Calu3 (cell line): ENCODE data around the gene MMP15. TPM values are rescaled to one million over a fixed set of nuclear protein-coding genes. Genes with fewer than 3 reads are reported as not detected.
"Not testable (repeated sequence)": the region's sequence is repeated elsewhere in the genome, so short reads cannot be mapped to it uniquely, and the experiment has no call there.

Experiments
- BruUV-seq: library from RNA; stranded (reverse); fragments of 400-500 nt; replicated peaks from 2 replicates; lab custom pipeline; 2021; lab: Mats Ljungman, UMichigan
- CTCF ChIA-PET: fragments of 300-600 bp; sonication (Branson Sonifier 250); formaldehyde crosslinking; loops from one replicate; lab custom pipeline; 2022; ENCODE audit warnings: antibody characterized with exemption; lab: Charles Lee
- DNase-seq: peaks from one replicate; pipeline ENCODE4 v3.0.0; 2022
- H3K27ac Mint-ChIP-seq: one replicate; pipeline ENCODE4 v1.8.0; 2022; ENCODE audit warnings: mixed read lengths; ENCODE audit not compliant: unreplicated experiment
- H3K27me3 Mint-ChIP-seq: one replicate; pipeline ENCODE4 v1.8.0; 2022; ENCODE audit warnings: mixed read lengths; ENCODE audit not compliant: unreplicated experiment
- H3K36me3 Mint-ChIP-seq: one replicate; pipeline ENCODE4 v1.8.0; 2022; ENCODE audit warnings: mild to moderate bottlenecking, moderate library complexity, mixed read lengths; ENCODE audit not compliant: insufficient read depth, unreplicated experiment
- H3K4me1 Mint-ChIP-seq: one replicate; pipeline ENCODE4 v1.8.0; 2022; ENCODE audit warnings: mild to moderate bottlenecking, low read depth, mixed read lengths; ENCODE audit not compliant: unreplicated experiment
- H3K4me3 Mint-ChIP-seq: one replicate; pipeline ENCODE4 v1.8.0; 2022; ENCODE audit warnings: mild to moderate bottlenecking, low read depth, moderate library complexity, mixed read lengths; ENCODE audit not compliant: unreplicated experiment
- H3K9me3 Mint-ChIP-seq: one replicate; pipeline ENCODE4 v1.8.0; 2022; ENCODE audit warnings: low read depth, mixed read lengths; ENCODE audit not compliant: unreplicated experiment
- CTCF ChIP-seq: fragments of 200-600 bp; IDR thresholded peaks from one replicate; pipeline ENCODE4 v1.8.0; 2022; ENCODE audit warnings: antibody characterized with exemption; ENCODE audit not compliant: unreplicated experiment
- intact Hi-C: fragments of 100-400 bp; cut with micrococcal nuclease; formaldehyde crosslinking; loops from one replicate; pipeline ENCODE4 v1.10.0; 2022; ENCODE audit not compliant: unreplicated experiment
- total RNA-seq: library from RNA; stranded (reverse); gene quantifications from 2 replicates; pipeline ENCODE4 v1.2.3, GENCODE V29; 2022

MMP15 gene
- total RNA-seq, 1 experiment from 2014 or later, result 81.4 TPM

- CTCF ChIA-PET, result interaction anchor here (1.2 kb wide), 1 partner anchor 25 kb away, joined by 3 read pairs; no protein-coding TSS in a partner anchor
These were observed 32.2 kb downstream of the MMP15 start for GRCh38 chr16:58057784-58058183.

GRCh38 chr16:58062821-58063220, 37.3 kb downstream of the MMP15 start:
- Mint-ChIP-seq H3K27me3 (peaks cover 5% of the 10 kb centered on the region), H3K4me1 (peaks cover 8% of the 10 kb centered on the region), H3K9me3 (no peaks in the 10 kb centered on the region), H3K27ac (no peak overlapping the region), H3K36me3 (no peaks in the 10 kb centered on the region), H3K4me3 (no peak overlapping the region)
- DNase-seq, result no peak
- CTCF ChIA-PET, result interaction anchor here (0.6 kb wide), 1 partner anchor 43 kb away, joined by 5 read pairs; no protein-coding TSS in a partner anchor
- no peak for TF ChIP-seq CTCF
- intact Hi-C loops, result no loop called here
- BruUV-seq, result no TSS peak

More at GRCh38 chr16:58057784-58058183, 32.2 kb downstream of the MMP15 start:
- no peaks in the 10 kb centered on the region for H3K36me3 Mint-ChIP-seq
- TF ChIP-seq CTCF, result no peak
- no TSS peak for BruUV-seq
- no peak for DNase-seq
- intact Hi-C loops, result no loop called here
- H3K27me3 Mint-ChIP-seq, result peaks cover 24% of the 10 kb centered on the region
- H3K4me3 Mint-ChIP-seq, result no peak overlapping the region
- H3K27ac Mint-ChIP-seq, result no peak overlapping the region
- no peaks in the 10 kb centered on the region for H3K9me3 Mint-ChIP-seq
- H3K4me1 Mint-ChIP-seq, result no peaks in the 10 kb centered on the region

DNA sequence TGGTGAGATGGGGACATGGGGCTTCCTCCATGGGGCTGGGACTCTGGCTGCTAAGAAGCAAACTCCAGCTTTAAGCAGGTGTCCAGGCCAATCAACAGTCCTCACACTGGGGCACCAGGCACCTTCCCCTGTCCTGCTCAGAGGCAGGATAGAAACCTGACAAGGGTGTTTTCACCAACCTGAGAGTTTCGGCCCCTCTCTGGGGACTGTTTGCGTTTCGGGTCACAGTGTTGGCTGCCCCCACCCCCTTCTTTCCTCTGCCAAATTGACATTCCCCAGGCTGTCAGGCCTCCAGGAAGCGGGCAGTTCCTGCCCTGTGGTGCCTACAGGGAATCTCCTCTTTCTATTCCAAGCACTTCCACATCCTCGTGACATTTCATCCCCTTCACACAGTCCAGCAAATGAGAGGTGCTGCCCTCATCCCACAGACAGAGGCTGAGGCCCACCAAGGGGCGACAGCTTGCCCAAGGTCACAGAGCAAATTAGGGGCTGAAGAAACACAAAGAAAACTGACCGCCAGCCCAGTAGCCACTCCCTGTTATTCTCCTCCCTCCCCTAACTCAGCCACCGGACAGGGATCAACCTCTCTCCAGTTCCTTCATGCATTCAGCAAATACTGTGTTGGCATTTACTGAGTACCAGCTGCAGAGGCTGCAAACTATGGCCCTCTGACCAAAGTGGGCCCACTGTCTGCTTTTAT, 38.0 kb downstream of the MMP15 start:
- Mint-ChIP-seq H3K27me3 (no peaks in the 10 kb centered on the region), H3K36me3 (no peaks in the 10 kb centered on the region), H3K27ac (no peak overlapping the region), H3K9me3 (no peaks in the 10 kb centered on the region), H3K4me3 (no peak overlapping the region), H3K4me1 (peaks cover 8% of the 10 kb centered on the region)
- CTCF ChIA-PET, result no interaction called here
- no TSS peak for BruUV-seq
- intact Hi-C loops, result no loop called here
- no peak for DNase-seq
- no peak for TF ChIP-seq CTCF

GRCh38 chr16:58070585-58070984, 45.0 kb downstream of the MMP15 start:
- CTCF ChIA-PET, result interaction anchor here (0.6 kb wide), 1 partner anchor 191 kb away, joined by 3 read pairs; no protein-coding TSS in a partner anchor
- H3K27ac Mint-ChIP-seq, result no peak overlapping the region
- no peaks in the 10 kb centered on the region for H3K9me3 Mint-ChIP-seq
- H3K36me3 Mint-ChIP-seq, result no peaks in the 10 kb centered on the region
- H3K4me3 Mint-ChIP-seq, result no peak overlapping the region
- intact Hi-C loops, result no loop called here
- H3K4me1 Mint-ChIP-seq, result no peaks in the 10 kb centered on the region
- no peaks in the 10 kb centered on the region for H3K27me3 Mint-ChIP-seq
- no peak for DNase-seq
- TF ChIP-seq CTCF, result no peak
- no TSS peak for BruUV-seq

DNA sequence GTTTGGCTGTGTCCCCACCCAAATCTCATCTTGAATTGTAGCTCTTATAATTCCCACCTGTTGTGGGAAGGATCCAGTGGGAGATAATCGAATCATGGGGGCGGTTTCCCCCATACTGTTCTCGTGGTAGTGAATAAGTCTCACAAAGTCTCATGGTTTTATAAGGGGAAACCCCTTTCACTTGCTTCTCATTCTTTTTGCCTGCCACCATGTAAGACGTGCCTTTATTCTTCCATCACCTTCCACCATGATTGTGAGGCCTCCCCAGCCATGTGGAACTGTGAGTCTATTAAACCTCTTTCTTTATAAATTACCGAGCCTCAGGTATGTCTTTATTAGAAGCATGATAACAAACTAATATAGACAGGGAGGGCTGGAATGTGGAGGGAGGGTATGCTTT, 46.6 kb downstream of the MMP15 start:
- H3K27me3 Mint-ChIP-seq, H3K36me3 Mint-ChIP-seq, H3K4me1 Mint-ChIP-seq, H3K9me3 Mint-ChIP-seq, H3K27ac Mint-ChIP-seq, CTCF ChIA-PET, H3K4me3 Mint-ChIP-seq, intact Hi-C loops, DNase-seq, BruUV-seq: not testable (repeated sequence)

DNA sequence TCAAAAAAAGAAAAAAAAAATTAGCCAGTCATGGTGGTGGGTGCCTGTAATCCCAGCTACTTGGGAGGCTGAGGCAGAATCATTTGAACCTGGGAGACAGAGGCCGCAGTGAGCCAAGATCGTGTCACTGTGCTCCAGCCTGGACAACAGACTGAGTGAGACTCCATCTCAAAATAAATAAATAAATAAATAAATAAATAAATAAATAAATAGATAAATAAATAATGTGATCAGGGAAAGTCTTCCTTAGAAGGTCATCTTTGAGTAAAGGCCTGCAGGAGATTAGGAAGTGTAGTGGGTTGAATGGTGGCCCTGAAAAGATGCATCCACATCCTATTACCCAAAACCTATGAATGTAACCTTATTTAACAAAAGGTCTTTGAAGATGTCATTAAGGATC, 47.5 kb downstream of the MMP15 start:
- H3K4me1 Mint-ChIP-seq, DNase-seq, H3K9me3 Mint-ChIP-seq, BruUV-seq, H3K36me3 Mint-ChIP-seq, intact Hi-C loops, H3K27ac Mint-ChIP-seq, H3K27me3 Mint-ChIP-seq, H3K4me3 Mint-ChIP-seq: not testable (repeated sequence)
- CTCF ChIA-PET, result interaction anchor here (0.6 kb wide), 1 partner anchor 145 kb away, joined by 7 read pairs; no protein-coding TSS in a partner anchor
